Omental fat pad (tissue), 4 donors: ENCODE data around the gene PCDHB1. TPM values are rescaled to one million over a fixed set of nuclear protein-coding genes. Genes with fewer than 3 reads are reported as not detected.
A peak's percentile ranks its signal among the peaks of the same experiment; 100 is the strongest.
"Not testable (repeated sequence)": the region's sequence is repeated elsewhere in the genome, so short reads cannot be mapped to it uniquely, and the experiment has no call there.

Experiments used
- ATAC-seq: fragments of 150-250 bp; one replicate; pipeline ENCODE4 v1.9.1; 2016; ENCODE audit warnings: mild to moderate bottlenecking, moderate library complexity; ENCODE audit not compliant: low FRiP score
- DNase-seq: peaks from one replicate; pipeline ENCODE4 v3.0.0-alpha.2; 2019; ENCODE audit warnings: low spot score
- CTCF ChIP-seq, 3 donors: fragments of 450-650 bp; IDR thresholded peaks; one replicate each; pipeline ENCODE4 v1.5.1; 2016 to 2017; ENCODE audit warnings: antibody characterized with exemption in 3 of 3, mild to moderate bottlenecking in 3 of 3, moderate library complexity in 2 of 3
- total RNA-seq, 4 donors: library from RNA; depleted of rRNA; stranded (reverse); fragments of >200 nt; gene quantifications; one replicate each; pipeline ENCODE4 v1.1.0, GENCODE V29; 2016

PCDHB1 gene
- total RNA-seq, 4 donors from 2014 or later: under 0.01 to 0.09 TPM; not detected in 2

GRCh38 chr5:141051521-141051866 lies 320 bp downstream of the PCDHB1 start:
- TF ChIP-seq CTCF (IDR thresholded peaks at IDR 0.05): no peak
- ATAC-seq (no peak), DNase-seq (no peak)

GRCh38 chr5:141077826-141078225 lies 26.7 kb downstream of the PCDHB1 start:
- no peak for TF ChIP-seq CTCF (IDR thresholded peaks at IDR 0.05)
- ATAC-seq (no peak), DNase-seq (no peak)

- no peak for TF ChIP-seq CTCF (IDR thresholded peaks at IDR 0.05)
- ATAC-seq (no peak), DNase-seq (no peak)
Observed at GRCh38 chr5:141082228-141082627, 31.1 kb downstream of the PCDHB1 start.

GRCh38 chr5:141084487-141084989 lies 33.4 kb downstream of the PCDHB1 start:
- no peak for TF ChIP-seq CTCF (IDR thresholded peaks at IDR 0.05)
- ATAC-seq (peak; percentile 89), DNase-seq (no peak)

- ATAC-seq (no peak), DNase-seq (no peak)
- no peak for TF ChIP-seq CTCF (IDR thresholded peaks at IDR 0.05)
Observed at GRCh38 chr5:141094481-141095262, 43.5 kb downstream of the PCDHB1 start, which contains the start of gene PCDHB2. Gene PCDHB2, plus strand, starts transcription at chr5:141094615. Its CDS starts 176 bp downstream, at chr5:141094791.

GRCh38 chr5:141095263-141095641 lies 44.1 kb downstream of the PCDHB1 start:
- no peak for TF ChIP-seq CTCF (IDR thresholded peaks at IDR 0.05)
- DNase-seq (no peak), ATAC-seq (no peak)

- not testable (repeated sequence) for DNase-seq, ATAC-seq
Observed at GRCh38 chr5:141096181-141096580, 45.0 kb downstream of the PCDHB1 start.

- DNase-seq, ATAC-seq: not testable (repeated sequence)
Observed at GRCh38 chr5:141096586-141096985, 45.4 kb downstream of the PCDHB1 start.
